Uterus (tissue), 4 donors: ENCODE data around the gene KCNAB1. TPM values are rescaled to one million over a fixed set of nuclear protein-coding genes. Genes with fewer than 3 reads are reported as not detected.
A peak's percentile ranks its signal among the peaks of the same experiment; 100 is the strongest.

ENCODE experiments used
- DNase-seq, 2 donors: peaks; one replicate each; pipeline ENCODE4 v3.0.0-alpha.2; 2019 to 2020
- H3K27ac ChIP-seq, 2 donors: fragments of 200-600 bp; sonication (generic); 1 replicate in 1 of 2; 2 replicates in 1 of 2; pipeline ENCODE4 v1.5.1; 2016 to 2018
- H3K27me3 ChIP-seq, 2 donors: fragments of 200-600 bp; sonication (generic); one replicate each; pipeline ENCODE4 v1.5.1; 2018 to 2019; ENCODE audit warnings: control low read depth in 1 of 2
- H3K36me3 ChIP-seq, 2 donors: fragments of 200-600 bp; sonication (generic); one replicate each; pipeline ENCODE4 v1.5.1; 2019; ENCODE audit warnings: control low read depth in 1 of 2
- H3K4me1 ChIP-seq, 2 donors: fragments of 200-600 bp; sonication (generic); one replicate each; pipeline ENCODE4 v1.5.1; 2018 to 2019; ENCODE audit warnings: control low read depth in 1 of 2
- H3K4me3 ChIP-seq, 2 donors: fragments of 200-600 bp; sonication (generic); 1 replicate in 1 of 2; 2 replicates in 1 of 2; pipeline ENCODE4 v1.5.1; 2018 to 2019; ENCODE audit warnings: mild to moderate bottlenecking in 1 of 2
- H3K9me3 ChIP-seq, 2 donors: fragments of 200-600 bp; sonication (generic); one replicate each; pipeline ENCODE4 v1.5.1; 2019; ENCODE audit warnings: control low read depth in 1 of 2
- POLR2A ChIP-seq, 2 donors: fragments of 450-650 bp; IDR thresholded peaks; one replicate each; pipeline ENCODE4 v1.6.1; 2016; ENCODE audit warnings: antibody characterized with exemption in 2 of 2, mild to moderate bottlenecking in 1 of 2, moderate library complexity in 1 of 2
- intact Hi-C: fragments of 100-400 bp; cut with DNase I; formaldehyde crosslinking; loops from one replicate; pipeline ENCODE4 v1.15.1; 2023; ENCODE audit warnings: low total_unique reads
- total RNA-seq, 4 donors: library from RNA; depleted of rRNA in 3 of 4; stranded (reverse); fragments of >200 nt in 3 of 4; gene quantifications; one replicate each; pipeline versions ENCODE4 v1.1.0 to v1.2.4, GENCODE V29; 2014 to 2023
- TF ChIP-seq, protein P1 (sequence below), 4 experiments: fragments of 200-600 bp in 2 of 4; fragments of 450-650 bp in 2 of 4; sonication (generic) in 2 of 4; IDR thresholded peaks; one replicate each; pipeline ENCODE4 v1.5.1; 2016 to 2019; ENCODE audit warnings: antibody characterized with exemption in 4 of 4, mild to moderate bottlenecking in 2 of 4, moderate library complexity in 1 of 4
- donor health status: DM: yes; HTN: yes; CAD: no.

The KCNAB1 gene
- total RNA-seq, 4 donors from 2014 or later: 1.3 to 12.8 (median 6.8) TPM

DNA sequence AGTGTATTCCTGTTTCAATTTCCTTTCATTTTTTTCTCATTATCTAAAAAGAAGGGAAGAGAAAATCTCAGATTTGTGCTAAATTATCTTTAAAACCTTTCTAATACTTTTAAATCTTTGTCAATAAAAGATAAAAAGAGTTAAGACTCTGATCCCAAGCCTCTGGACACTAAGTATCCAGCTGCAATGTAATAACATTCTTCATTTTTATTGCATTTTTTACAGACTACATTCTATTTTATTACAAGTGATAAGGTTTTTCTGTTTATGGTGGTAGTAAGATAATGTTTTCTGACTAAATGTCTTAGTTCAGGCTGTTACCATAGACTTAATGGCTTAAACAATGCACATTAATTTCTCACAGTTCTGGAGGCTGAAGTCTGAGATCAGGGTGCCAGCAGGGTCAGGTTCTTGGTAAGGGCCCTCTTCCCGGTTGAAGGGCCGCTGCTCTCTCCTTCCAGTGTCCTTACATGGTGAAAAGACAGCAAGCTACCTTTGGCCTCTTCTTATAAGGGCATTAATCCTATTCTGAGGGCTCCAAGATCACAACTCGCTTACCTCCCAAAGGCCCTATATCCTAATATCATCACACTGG is 19.7 kb downstream of the KCNAB1 start:
- Histone ChIP-seq H3K27me3 (no peaks in the 10 kb centered on the region), H3K4me3 (no peak overlapping the region), H3K27ac (peak overlapping the region; percentile 35 to 46), H3K4me1 (no peaks in the 10 kb centered on the region), H3K36me3 (no peaks in the 10 kb centered on the region), H3K9me3 (no peaks in the 10 kb centered on the region)
- intact Hi-C loops: no loop called here
- DNase-seq: no peak
- no peak for TF ChIP-seq POLR2A (IDR thresholded peaks at IDR 0.05)
- TF ChIP-seq, protein P1, sequence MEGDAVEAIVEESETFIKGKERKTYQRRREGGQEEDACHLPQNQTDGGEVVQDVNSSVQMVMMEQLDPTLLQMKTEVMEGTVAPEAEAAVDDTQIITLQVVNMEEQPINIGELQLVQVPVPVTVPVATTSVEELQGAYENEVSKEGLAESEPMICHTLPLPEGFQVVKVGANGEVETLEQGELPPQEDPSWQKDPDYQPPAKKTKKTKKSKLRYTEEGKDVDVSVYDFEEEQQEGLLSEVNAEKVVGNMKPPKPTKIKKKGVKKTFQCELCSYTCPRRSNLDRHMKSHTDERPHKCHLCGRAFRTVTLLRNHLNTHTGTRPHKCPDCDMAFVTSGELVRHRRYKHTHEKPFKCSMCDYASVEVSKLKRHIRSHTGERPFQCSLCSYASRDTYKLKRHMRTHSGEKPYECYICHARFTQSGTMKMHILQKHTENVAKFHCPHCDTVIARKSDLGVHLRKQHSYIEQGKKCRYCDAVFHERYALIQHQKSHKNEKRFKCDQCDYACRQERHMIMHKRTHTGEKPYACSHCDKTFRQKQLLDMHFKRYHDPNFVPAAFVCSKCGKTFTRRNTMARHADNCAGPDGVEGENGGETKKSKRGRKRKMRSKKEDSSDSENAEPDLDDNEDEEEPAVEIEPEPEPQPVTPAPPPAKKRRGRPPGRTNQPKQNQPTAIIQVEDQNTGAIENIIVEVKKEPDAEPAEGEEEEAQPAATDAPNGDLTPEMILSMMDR (IDR thresholded peaks at IDR 0.05): no peak

DNA sequence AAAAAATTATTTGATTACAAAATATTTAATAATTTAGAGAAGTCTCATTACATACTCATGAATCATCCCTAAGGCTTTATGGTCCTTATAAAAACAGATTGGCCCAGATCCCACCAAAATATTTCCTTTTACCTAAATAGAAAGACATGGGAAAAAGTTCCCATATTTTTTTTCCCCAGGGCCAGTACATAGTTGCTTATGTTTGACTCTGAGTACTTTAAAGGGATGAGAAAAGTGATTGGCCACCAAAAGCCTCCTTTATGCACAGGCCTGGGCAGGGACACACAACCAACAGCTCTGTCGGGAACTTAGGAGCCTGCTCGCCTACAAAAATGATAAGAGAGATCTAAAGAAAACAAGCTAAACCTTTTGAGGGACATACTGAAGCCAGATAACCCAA is 22.3 kb downstream of the KCNAB1 start:
- no peaks in the 10 kb centered on the region for H3K9me3 ChIP-seq
- H3K4me1 ChIP-seq: no peaks in the 10 kb centered on the region
- H3K27ac ChIP-seq: peak overlapping the region; percentile 20 to 28
- no peaks in the 10 kb centered on the region for H3K27me3 ChIP-seq
- no peak for DNase-seq
- no peak overlapping the region for H3K4me3 ChIP-seq
- H3K36me3 ChIP-seq: no peaks in the 10 kb centered on the region
- TF ChIP-seq, protein P1 (IDR thresholded peaks at IDR 0.05): no peak
- no peak for TF ChIP-seq POLR2A (IDR thresholded peaks at IDR 0.05)
- intact Hi-C loops: no loop called here

DNA sequence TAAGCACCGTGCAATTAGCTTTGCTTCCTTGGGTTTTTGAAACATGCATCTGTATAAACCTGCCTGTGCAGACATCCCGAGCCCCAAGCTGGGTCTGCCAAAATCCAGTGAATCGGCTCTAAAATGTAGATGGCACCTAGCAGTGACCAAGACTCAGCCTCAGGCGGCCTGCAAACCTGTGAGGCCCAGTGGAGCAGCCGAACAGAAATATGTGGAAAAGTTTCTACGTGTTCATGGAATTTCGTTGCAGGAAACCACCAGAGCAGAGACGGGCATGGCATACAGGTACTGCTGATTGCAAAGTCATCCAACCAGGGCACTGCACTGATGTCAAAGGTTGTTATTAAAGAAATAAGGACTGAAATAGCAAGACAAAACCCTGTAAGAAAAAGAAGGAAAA is 22.8 kb downstream of the KCNAB1 start:
- intact Hi-C loops: no loop called here
- H3K4me3 ChIP-seq: no peak overlapping the region
- H3K36me3 ChIP-seq: no peaks in the 10 kb centered on the region
- no peaks in the 10 kb centered on the region for H3K4me1 ChIP-seq
- H3K27me3 ChIP-seq: no peaks in the 10 kb centered on the region
- no peak for TF ChIP-seq POLR2A (IDR thresholded peaks at IDR 0.05)
- TF ChIP-seq, protein P1 (IDR thresholded peaks at IDR 0.05): no peak
- DNase-seq: no peak
- peak overlapping the region; percentile 20 to 28 for H3K27ac ChIP-seq
- H3K9me3 ChIP-seq: no peaks in the 10 kb centered on the region

DNA sequence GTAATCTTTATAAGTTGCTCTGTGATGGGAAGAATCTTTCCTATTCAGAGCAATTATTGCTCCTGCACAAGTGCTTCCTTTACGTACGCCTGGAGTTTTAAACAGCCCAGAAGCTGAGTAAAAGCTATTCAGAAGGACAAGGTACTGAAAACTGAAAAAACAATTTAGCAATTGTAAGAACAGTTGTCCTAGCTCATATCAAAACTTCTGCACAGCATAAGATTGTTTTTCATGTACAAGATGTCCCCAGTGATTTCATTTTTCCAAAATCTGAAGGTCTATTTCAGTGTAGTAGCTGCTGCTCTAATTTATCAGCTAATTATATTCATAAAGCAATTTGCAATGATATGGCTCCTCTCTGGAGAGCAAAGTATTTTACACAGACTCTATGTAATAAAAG is 23.7 kb downstream of the KCNAB1 start:
- H3K27me3 ChIP-seq: no peaks in the 10 kb centered on the region
- H3K27ac ChIP-seq: no peak overlapping the region
- TF ChIP-seq POLR2A (IDR thresholded peaks at IDR 0.05): no peak
- TF ChIP-seq, protein P1 (IDR thresholded peaks at IDR 0.05): no peak
- H3K9me3 ChIP-seq: no peaks in the 10 kb centered on the region
- no peaks in the 10 kb centered on the region for H3K36me3 ChIP-seq
- DNase-seq: no peak
- H3K4me3 ChIP-seq: no peak overlapping the region
- no peaks in the 10 kb centered on the region for H3K4me1 ChIP-seq
- intact Hi-C loops: no loop called here

DNA sequence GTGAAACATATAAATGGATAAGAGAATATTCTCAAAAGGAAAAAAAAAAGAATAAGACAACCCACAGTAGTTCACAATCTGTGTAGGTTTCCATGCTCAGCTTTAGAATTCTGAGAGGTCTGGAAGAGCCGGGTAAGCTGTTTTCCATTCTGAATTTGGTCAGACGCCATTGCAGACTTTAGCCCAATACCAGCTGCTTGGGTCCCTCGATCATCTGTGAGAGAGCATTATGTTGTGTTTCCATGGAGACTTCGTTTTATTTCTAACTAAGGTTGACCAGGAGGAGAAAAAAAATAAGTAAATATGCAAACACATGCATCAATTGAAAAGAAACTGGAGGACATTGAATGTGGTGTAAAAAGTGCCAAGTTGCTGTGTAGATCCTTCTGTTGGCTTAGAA is 25.5 kb downstream of the KCNAB1 start:
- H3K27ac ChIP-seq: peak overlapping the region; percentile 16 to 42
- no peak overlapping the region for H3K4me3 ChIP-seq
- intact Hi-C loops: no loop called here
- peaks cover 0 to 9% of the 10 kb centered on the region in 2 donors for H3K4me1 ChIP-seq
- DNase-seq: no peak
- H3K9me3 ChIP-seq: no peaks in the 10 kb centered on the region
- H3K27me3 ChIP-seq: no peaks in the 10 kb centered on the region
- no peak for TF ChIP-seq POLR2A (IDR thresholded peaks at IDR 0.05)
- TF ChIP-seq, protein P1 (IDR thresholded peaks at IDR 0.05): no peak
- H3K36me3 ChIP-seq: no peaks in the 10 kb centered on the region
